Astrocyte (in vitro differentiated cells and primary cell): ENCODE results near the gene NTSR1. TPM values are rescaled to one million over a fixed set of nuclear protein-coding genes. Genes with fewer than 3 reads are reported as not detected.

Experiments
- DNase-seq: peaks from one replicate; pipeline ENCODE4 v3.0.0-alpha.2; 2010; ENCODE audit warnings: low read depth
- FAIRE-seq: peaks from 2 replicates; lab custom pipeline; 2011; peaks lifted over from hg19 to GRCh38; lab: Jason Lieb, UNC
- H2AFZ ChIP-seq: 2 replicates; pipeline ENCODE4 v1.6.0; 2012; ENCODE audit warnings: low read depth, low read length, inconsistent platforms
- H3K27ac ChIP-seq: 2 replicates; pipeline ENCODE4 v1.5.1; 2011; ENCODE audit warnings: low read depth, low read length, inconsistent platforms
- H3K27me3 ChIP-seq: 2 replicates; pipeline ENCODE4 v1.6.0; 2011; ENCODE audit warnings: low read length, inconsistent platforms; ENCODE audit not compliant: insufficient read depth
- H3K36me3 ChIP-seq: 2 replicates; pipeline ENCODE4 v1.5.1; 2011; ENCODE audit warnings: low read length, inconsistent platforms; ENCODE audit not compliant: insufficient read depth
- H3K4me1 ChIP-seq: 2 replicates; pipeline ENCODE4 v1.5.1; 2011; ENCODE audit warnings: low read length, inconsistent platforms; ENCODE audit not compliant: insufficient read depth
- H3K4me2 ChIP-seq: 2 replicates; pipeline ENCODE4 v1.6.0; 2012; ENCODE audit warnings: low read length, inconsistent platforms
- H3K4me3 ChIP-seq: 2 replicates; pipeline ENCODE4 v1.5.1; 2011; ENCODE audit warnings: low read depth, mild to moderate bottlenecking, low read length, inconsistent platforms; ENCODE audit not compliant: insufficient read depth
- H3K79me2 ChIP-seq: 2 replicates; pipeline ENCODE4 v1.6.0; 2012; ENCODE audit warnings: mild to moderate bottlenecking, low read length, inconsistent platforms; ENCODE audit not compliant: insufficient read depth
- H3K9ac ChIP-seq: 2 replicates; pipeline ENCODE4 v1.6.0; 2012; ENCODE audit warnings: mild to moderate bottlenecking, low read length, inconsistent platforms
- H3K9me3 ChIP-seq: 2 replicates; pipeline ENCODE4 v1.5.1; 2012; ENCODE audit warnings: low read depth, mild to moderate bottlenecking, low read length, inconsistent platforms; ENCODE audit not compliant: insufficient read depth
- H4K20me1 ChIP-seq: 2 replicates; pipeline ENCODE4 v1.6.0; 2012; ENCODE audit warnings: low read length, inconsistent platforms; ENCODE audit not compliant: insufficient read depth
- H3K27ac Mint-ChIP-seq: one replicate; pipeline ENCODE4 v1.8.0; 2021; ENCODE audit warnings: mild to moderate bottlenecking, mixed read lengths; ENCODE audit not compliant: unreplicated experiment
- H3K27me3 Mint-ChIP-seq: one replicate; pipeline ENCODE4 v1.8.0; 2021; ENCODE audit warnings: low read depth, mixed read lengths; ENCODE audit not compliant: unreplicated experiment
- H3K36me3 Mint-ChIP-seq: one replicate; pipeline ENCODE4 v1.8.0; 2021; ENCODE audit warnings: low read depth, mixed read lengths; ENCODE audit not compliant: unreplicated experiment
- H3K4me1 Mint-ChIP-seq: one replicate; pipeline ENCODE4 v1.8.0; 2021; ENCODE audit warnings: low read depth, mixed read lengths; ENCODE audit not compliant: unreplicated experiment
- H3K4me3 Mint-ChIP-seq: one replicate; pipeline ENCODE4 v1.8.0; 2021; ENCODE audit warnings: mild to moderate bottlenecking, moderate library complexity, mixed read lengths; ENCODE audit not compliant: unreplicated experiment
- H3K9me3 Mint-ChIP-seq: one replicate; pipeline ENCODE4 v1.8.0; 2021; ENCODE audit warnings: mild to moderate bottlenecking, mixed read lengths; ENCODE audit not compliant: unreplicated experiment
- EZH2 ChIP-seq: IDR thresholded peaks from 2 replicates; pipeline ENCODE4 v1.6.1; 2012; ENCODE audit warnings: mild to moderate bottlenecking, low read length, inconsistent platforms; ENCODE audit not compliant: insufficient read depth
- total RNA-seq: library from RNA; stranded (reverse); gene quantifications from 2 replicates; pipeline ENCODE4 v1.2.1, GENCODE V29; 2021
- TF ChIP-seq, protein P1 (sequence below): IDR thresholded peaks from 2 replicates; pipeline ENCODE4 v1.5.1; 2011; ENCODE audit warnings: low read depth, mild to moderate bottlenecking, inconsistent platforms, low read length, moderate library complexity; ENCODE audit not compliant: insufficient read depth

The NTSR1 gene
- total RNA-seq, 1 donor from 2014 or later: 0.16 TPM

DNA sequence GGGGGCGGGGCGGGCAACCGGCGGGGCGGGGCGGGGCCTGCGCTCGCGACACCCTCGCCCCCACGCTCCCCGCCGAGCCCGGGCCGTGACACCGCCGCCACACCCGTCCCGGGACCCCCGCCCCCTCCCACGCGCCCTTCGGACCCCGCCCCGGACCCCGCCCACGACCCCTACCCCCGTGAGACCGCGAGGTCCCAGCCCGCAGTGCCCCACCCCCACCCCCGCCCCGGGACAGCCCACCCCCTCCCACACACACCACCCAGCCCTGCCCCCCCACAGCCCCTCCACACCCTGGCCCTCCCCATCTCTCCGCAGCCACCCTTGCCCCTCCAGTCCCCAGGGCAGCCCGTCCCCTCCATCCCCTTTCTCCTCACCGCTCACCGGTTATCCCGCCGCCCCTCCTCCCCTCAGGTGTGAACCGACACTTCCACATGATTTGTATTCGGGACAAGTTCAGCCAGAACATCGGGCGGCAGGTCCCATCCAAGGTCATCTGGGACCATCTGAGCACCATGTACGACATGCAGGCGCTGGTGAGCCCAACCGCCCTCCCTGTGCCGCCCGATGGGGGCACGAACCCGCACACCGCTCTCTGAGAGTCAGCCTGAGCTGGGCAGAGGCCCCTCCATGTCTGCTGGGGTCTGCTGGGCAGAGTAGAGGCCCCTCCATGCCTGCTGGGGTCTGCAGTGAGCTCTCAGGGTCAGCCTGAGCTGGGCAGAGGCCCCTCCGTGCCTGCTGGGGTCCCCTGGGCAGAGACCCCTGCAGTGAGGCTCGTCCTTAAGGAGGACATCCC lies 88.3 kb downstream of the NTSR1 start:
- Mint-ChIP-seq H3K27me3 (no peaks in the 10 kb centered on the region), H3K4me1 (peaks cover 21% of the 10 kb centered on the region), H3K36me3 (peaks cover 18% of the 10 kb centered on the region), H3K27ac (no peak overlapping the region), H3K9me3 (no peaks in the 10 kb centered on the region), H3K4me3 (peak overlapping the region; percentile 84)
- H3K4me3 ChIP-seq: peak overlapping the region; percentile 70
- peaks cover 7% of the 10 kb centered on the region for H3K36me3 ChIP-seq
- no peaks in the 10 kb centered on the region for H3K27me3 ChIP-seq
- H3K79me2 ChIP-seq: peaks cover 13% of the 10 kb centered on the region
- H4K20me1 ChIP-seq: peaks cover 34% of the 10 kb centered on the region
- no peaks in the 10 kb centered on the region for H3K9me3 ChIP-seq
- H3K9ac ChIP-seq: peak overlapping the region; percentile 79
- peaks cover 38% of the 10 kb centered on the region for H3K4me1 ChIP-seq
- H3K4me2 ChIP-seq: peak overlapping the region; percentile 97
- FAIRE-seq (no peak), DNase-seq (no peak)
- H3K27ac ChIP-seq: peak overlapping the region; percentile 51
- TF ChIP-seq EZH2: no peak
- TF ChIP-seq, protein P1, sequence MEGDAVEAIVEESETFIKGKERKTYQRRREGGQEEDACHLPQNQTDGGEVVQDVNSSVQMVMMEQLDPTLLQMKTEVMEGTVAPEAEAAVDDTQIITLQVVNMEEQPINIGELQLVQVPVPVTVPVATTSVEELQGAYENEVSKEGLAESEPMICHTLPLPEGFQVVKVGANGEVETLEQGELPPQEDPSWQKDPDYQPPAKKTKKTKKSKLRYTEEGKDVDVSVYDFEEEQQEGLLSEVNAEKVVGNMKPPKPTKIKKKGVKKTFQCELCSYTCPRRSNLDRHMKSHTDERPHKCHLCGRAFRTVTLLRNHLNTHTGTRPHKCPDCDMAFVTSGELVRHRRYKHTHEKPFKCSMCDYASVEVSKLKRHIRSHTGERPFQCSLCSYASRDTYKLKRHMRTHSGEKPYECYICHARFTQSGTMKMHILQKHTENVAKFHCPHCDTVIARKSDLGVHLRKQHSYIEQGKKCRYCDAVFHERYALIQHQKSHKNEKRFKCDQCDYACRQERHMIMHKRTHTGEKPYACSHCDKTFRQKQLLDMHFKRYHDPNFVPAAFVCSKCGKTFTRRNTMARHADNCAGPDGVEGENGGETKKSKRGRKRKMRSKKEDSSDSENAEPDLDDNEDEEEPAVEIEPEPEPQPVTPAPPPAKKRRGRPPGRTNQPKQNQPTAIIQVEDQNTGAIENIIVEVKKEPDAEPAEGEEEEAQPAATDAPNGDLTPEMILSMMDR: no peak
- H2AFZ ChIP-seq: peak overlapping the region; percentile 63

DNA sequence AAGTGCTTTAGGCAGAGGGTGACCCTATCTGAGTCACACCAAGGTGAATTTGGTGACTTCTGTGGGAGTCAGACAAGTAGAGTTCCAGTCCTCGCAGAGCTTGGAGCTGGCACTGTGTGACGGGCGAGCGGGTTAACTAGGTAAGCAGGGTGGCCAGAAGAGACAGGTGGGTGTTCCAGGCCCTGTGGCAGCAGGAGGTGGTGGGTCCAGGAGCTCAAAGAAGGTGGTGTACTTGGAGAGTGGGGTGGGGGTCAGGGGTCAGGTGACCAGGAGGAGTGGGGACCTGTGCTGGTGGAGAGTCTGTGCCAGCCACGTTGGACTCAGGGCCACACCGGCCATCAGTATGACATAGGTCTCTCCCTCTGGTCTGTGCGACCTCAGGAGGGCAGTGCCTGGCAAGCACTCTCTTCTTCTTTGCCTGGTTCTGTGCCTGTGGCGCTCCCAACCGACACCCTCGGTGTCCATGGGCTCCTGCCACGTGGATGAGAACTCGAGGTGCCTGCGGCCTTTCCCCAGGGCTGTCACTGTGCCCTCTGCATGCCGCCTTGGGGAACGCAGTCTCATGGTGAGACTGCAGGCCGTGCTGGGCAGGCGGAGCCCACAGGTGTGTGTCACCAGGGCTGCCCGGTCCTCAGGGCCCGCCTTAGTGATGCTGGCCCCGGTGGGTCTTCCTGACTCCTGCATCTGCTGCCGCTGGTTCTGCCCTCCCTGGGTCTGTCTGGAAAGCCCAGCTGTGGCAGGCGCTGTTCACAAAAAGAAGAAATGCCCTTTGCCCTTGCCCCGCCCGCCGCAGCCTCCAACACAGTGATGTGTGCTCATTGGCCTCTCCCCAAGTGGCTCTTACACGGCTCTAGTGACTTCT lies 89.3 kb downstream of the NTSR1 start:
- Mint-ChIP-seq H3K4me1 (peaks cover 11% of the 10 kb centered on the region), H3K9me3 (no peaks in the 10 kb centered on the region), H3K4me3 (peak overlapping the region; percentile 84), H3K27me3 (no peaks in the 10 kb centered on the region), H3K36me3 (peaks cover 18% of the 10 kb centered on the region), H3K27ac (peak overlapping the region; percentile 69)
- H3K9me3 ChIP-seq: no peaks in the 10 kb centered on the region
- DNase-seq (no peak), FAIRE-seq (no peak)
- no peak overlapping the region for H2AFZ ChIP-seq
- TF ChIP-seq, protein P1: no peak
- no peak for TF ChIP-seq EZH2
- peak overlapping the region; percentile 88 for H3K4me2 ChIP-seq
- peaks cover 13% of the 10 kb centered on the region for H3K79me2 ChIP-seq
- peaks cover 7% of the 10 kb centered on the region for H3K36me3 ChIP-seq
- no peak overlapping the region for H3K4me3 ChIP-seq
- no peak overlapping the region for H3K27ac ChIP-seq
- peaks cover 34% of the 10 kb centered on the region for H4K20me1 ChIP-seq
- peak overlapping the region; percentile 69 for H3K9ac ChIP-seq
- H3K4me1 ChIP-seq: peaks cover 28% of the 10 kb centered on the region
- no peaks in the 10 kb centered on the region for H3K27me3 ChIP-seq
